Measurements from ENCODE around the gene NRSN1.

The NRSN1 gene

GRCh38 chr6:24193364-24193763 is 67.3 kb downstream of the NRSN1 start:
- DNase-seq, result no peak
- in situ Hi-C loops (cut with HindIII; ENCODE audit: low pct_ligation_motif_present, low pct_unique_long_range_greater_than_20kb, low sequenced_read_pairs), result no loop called here

GRCh38 chr6:24194978-24195700 is 69.1 kb downstream of the NRSN1 start:
- in situ Hi-C loops (cut with HindIII; ENCODE audit: low pct_ligation_motif_present, low pct_unique_long_range_greater_than_20kb, low sequenced_read_pairs), result no loop called here
- DNase-seq, result peak; percentile 4

- in situ Hi-C loops (cut with HindIII; ENCODE audit: low pct_ligation_motif_present, low pct_unique_long_range_greater_than_20kb, low sequenced_read_pairs), result no loop called here
- no peak for DNase-seq
Observed at GRCh38 chr6:24195836-24196597, 70.0 kb downstream of the NRSN1 start.
